ENCODE data around the gene FMN1.

The FMN1 gene

GRCh38 chr15:33009603-33010002 is 184.9 kb downstream of the FMN1 start:
- 91 to 94% methylated on average over 4 of the region's 4 CpGs for WGBS, 2 experiments
- no peaks in the 10 kb centered on the region for H3K9me3 ChIP-seq (ENCODE audit: control insufficient read depth, low read length)
- H3K4me1 ChIP-seq (ENCODE audit: control insufficient read depth, insufficient read depth, low read length), result no peaks in the 10 kb centered on the region
- H3K36me3 ChIP-seq (ENCODE audit: control insufficient read depth, insufficient read depth, low read length), result no peaks in the 10 kb centered on the region
- no peaks in the 10 kb centered on the region for H3K27me3 ChIP-seq (ENCODE audit: control insufficient read depth, insufficient read depth, low read length, poor library complexity, severe bottlenecking)
- H3K4me3 ChIP-seq (ENCODE audit: insufficient read depth, low read depth, low read length), result no peak overlapping the region
- H3K27ac ChIP-seq (ENCODE audit: insufficient read depth, low read depth, low read length, poor library complexity, severe bottlenecking), result no peak overlapping the region

- Histone ChIP-seq H3K9me3 (ENCODE audit: control insufficient read depth, low read length) (no peaks in the 10 kb centered on the region), H3K4me1 (ENCODE audit: control insufficient read depth, insufficient read depth, low read length) (no peaks in the 10 kb centered on the region), H3K36me3 (ENCODE audit: control insufficient read depth, insufficient read depth, low read length) (no peaks in the 10 kb centered on the region), H3K4me3 (ENCODE audit: insufficient read depth, low read depth, low read length) (no peak overlapping the region), H3K27me3 (ENCODE audit: control insufficient read depth, insufficient read depth, low read length, poor library complexity, severe bottlenecking) (no peaks in the 10 kb centered on the region), H3K27ac (ENCODE audit: insufficient read depth, low read depth, low read length, poor library complexity, severe bottlenecking) (no peak overlapping the region)
- WGBS, 2 experiments, result 89 to 96% methylated on average over 5 of the region's 5 CpGs
These were observed 185.5 kb downstream of the FMN1 start for GRCh38 chr15:33009026-33009425.

- Histone ChIP-seq H3K27ac (ENCODE audit: insufficient read depth, low read depth, low read length, poor library complexity, severe bottlenecking) (no peak overlapping the region), H3K9me3 (ENCODE audit: control insufficient read depth, low read length) (no peaks in the 10 kb centered on the region), H3K27me3 (ENCODE audit: control insufficient read depth, insufficient read depth, low read length, poor library complexity, severe bottlenecking) (no peaks in the 10 kb centered on the region), H3K4me1 (ENCODE audit: control insufficient read depth, insufficient read depth, low read length) (no peaks in the 10 kb centered on the region), H3K4me3 (ENCODE audit: insufficient read depth, low read depth, low read length) (no peak overlapping the region), H3K36me3 (ENCODE audit: control insufficient read depth, insufficient read depth, low read length) (no peaks in the 10 kb centered on the region)
- WGBS, 2 experiments, result 64 to 74% methylated on average over 3 of the region's 3 CpGs
These were observed 186.1 kb downstream of the FMN1 start for GRCh38 chr15:33008284-33008995.

- Histone ChIP-seq H3K4me3 (ENCODE audit: insufficient read depth, low read depth, low read length) (no peak overlapping the region), H3K4me1 (ENCODE audit: control insufficient read depth, insufficient read depth, low read length) (no peaks in the 10 kb centered on the region), H3K9me3 (ENCODE audit: control insufficient read depth, low read length) (no peaks in the 10 kb centered on the region), H3K27ac (ENCODE audit: insufficient read depth, low read depth, low read length, poor library complexity, severe bottlenecking) (no peak overlapping the region), H3K36me3 (ENCODE audit: control insufficient read depth, insufficient read depth, low read length) (no peaks in the 10 kb centered on the region), H3K27me3 (ENCODE audit: control insufficient read depth, insufficient read depth, low read length, poor library complexity, severe bottlenecking) (no peaks in the 10 kb centered on the region)
- 51 to 57% methylated on average over 4 of the region's 4 CpGs for WGBS, 2 experiments
These were observed 187.1 kb downstream of the FMN1 start for GRCh38 chr15:33007303-33007855.

GRCh38 chr15:33005582-33005981 is 188.9 kb downstream of the FMN1 start:
- Histone ChIP-seq H3K4me1 (ENCODE audit: control insufficient read depth, insufficient read depth, low read length) (no peaks in the 10 kb centered on the region), H3K9me3 (ENCODE audit: control insufficient read depth, low read length) (no peaks in the 10 kb centered on the region), H3K4me3 (ENCODE audit: insufficient read depth, low read depth, low read length) (no peak overlapping the region), H3K36me3 (ENCODE audit: control insufficient read depth, insufficient read depth, low read length) (no peaks in the 10 kb centered on the region), H3K27ac (ENCODE audit: insufficient read depth, low read depth, low read length, poor library complexity, severe bottlenecking) (peak overlapping the region; percentile 32), H3K27me3 (ENCODE audit: control insufficient read depth, insufficient read depth, low read length, poor library complexity, severe bottlenecking) (no peaks in the 10 kb centered on the region)
- 55 to 72% methylated on average over 1 of the region's 1 CpG for WGBS, 2 experiments

GRCh38 chr15:33001926-33002325 is 192.6 kb downstream of the FMN1 start:
- Histone ChIP-seq H3K27me3 (ENCODE audit: control insufficient read depth, insufficient read depth, low read length, poor library complexity, severe bottlenecking) (no peaks in the 10 kb centered on the region), H3K27ac (ENCODE audit: insufficient read depth, low read depth, low read length, poor library complexity, severe bottlenecking) (no peak overlapping the region), H3K4me1 (ENCODE audit: control insufficient read depth, insufficient read depth, low read length) (no peaks in the 10 kb centered on the region), H3K4me3 (ENCODE audit: insufficient read depth, low read depth, low read length) (no peak overlapping the region), H3K9me3 (ENCODE audit: control insufficient read depth, low read length) (no peaks in the 10 kb centered on the region), H3K36me3 (ENCODE audit: control insufficient read depth, insufficient read depth, low read length) (no peaks in the 10 kb centered on the region)

GRCh38 chr15:32998979-32999672 is 195.4 kb downstream of the FMN1 start:
- no peaks in the 10 kb centered on the region for H3K27me3 ChIP-seq (ENCODE audit: control insufficient read depth, insufficient read depth, low read length, poor library complexity, severe bottlenecking)
- H3K27ac ChIP-seq (ENCODE audit: insufficient read depth, low read depth, low read length, poor library complexity, severe bottlenecking), result no peak overlapping the region
- no peaks in the 10 kb centered on the region for H3K9me3 ChIP-seq (ENCODE audit: control insufficient read depth, low read length)
- no peaks in the 10 kb centered on the region for H3K4me1 ChIP-seq (ENCODE audit: control insufficient read depth, insufficient read depth, low read length)
- H3K4me3 ChIP-seq (ENCODE audit: insufficient read depth, low read depth, low read length), result no peak overlapping the region
- no peaks in the 10 kb centered on the region for H3K36me3 ChIP-seq (ENCODE audit: control insufficient read depth, insufficient read depth, low read length)
- 94 to 100% methylated on average over 4 of the region's 4 CpGs for WGBS, 2 experiments

- WGBS, 2 experiments, result 57 to 69% methylated on average over 1 of the region's 1 CpG
- Histone ChIP-seq H3K36me3 (ENCODE audit: control insufficient read depth, insufficient read depth, low read length) (no peaks in the 10 kb centered on the region), H3K9me3 (ENCODE audit: control insufficient read depth, low read length) (no peaks in the 10 kb centered on the region), H3K27ac (ENCODE audit: insufficient read depth, low read depth, low read length, poor library complexity, severe bottlenecking) (no peak overlapping the region), H3K27me3 (ENCODE audit: control insufficient read depth, insufficient read depth, low read length, poor library complexity, severe bottlenecking) (no peaks in the 10 kb centered on the region), H3K4me3 (ENCODE audit: insufficient read depth, low read depth, low read length) (no peak overlapping the region), H3K4me1 (ENCODE audit: control insufficient read depth, insufficient read depth, low read length) (no peaks in the 10 kb centered on the region)
These were observed 196.3 kb downstream of the FMN1 start for GRCh38 chr15:32998182-32998581.

GRCh38 chr15:32994810-32995424 is 199.6 kb downstream of the FMN1 start:
- no CpG with 5 or more reads among the region's 1 CpG for WGBS, 2 experiments
- Histone ChIP-seq H3K9me3 (ENCODE audit: control insufficient read depth, low read length) (no peaks in the 10 kb centered on the region), H3K27me3 (ENCODE audit: control insufficient read depth, insufficient read depth, low read length, poor library complexity, severe bottlenecking) (no peaks in the 10 kb centered on the region)

GRCh38 chr15:32993285-32993684 is 201.2 kb downstream of the FMN1 start:
- H3K4me3 ChIP-seq (ENCODE audit: insufficient read depth, low read depth, low read length), result no peak overlapping the region
- H3K27me3 ChIP-seq (ENCODE audit: control insufficient read depth, insufficient read depth, low read length, poor library complexity, severe bottlenecking), result no peaks in the 10 kb centered on the region
- H3K36me3 ChIP-seq (ENCODE audit: control insufficient read depth, insufficient read depth, low read length), result no peaks in the 10 kb centered on the region
- H3K4me1 ChIP-seq (ENCODE audit: control insufficient read depth, insufficient read depth, low read length), result no peaks in the 10 kb centered on the region
- no peaks in the 10 kb centered on the region for H3K9me3 ChIP-seq (ENCODE audit: control insufficient read depth, low read length)
- H3K27ac ChIP-seq (ENCODE audit: insufficient read depth, low read depth, low read length, poor library complexity, severe bottlenecking), result no peak overlapping the region

More at GRCh38 chr15:32994810-32995424, 199.6 kb downstream of the FMN1 start:
- no peaks in the 10 kb centered on the region for H3K36me3 ChIP-seq (ENCODE audit: control insufficient read depth, insufficient read depth, low read length)
- no peak overlapping the region for H3K4me3 ChIP-seq (ENCODE audit: insufficient read depth, low read depth, low read length)
- H3K27ac ChIP-seq (ENCODE audit: insufficient read depth, low read depth, low read length, poor library complexity, severe bottlenecking), result no peak overlapping the region
- no peaks in the 10 kb centered on the region for H3K4me1 ChIP-seq (ENCODE audit: control insufficient read depth, insufficient read depth, low read length)
